LoVo (cell line): ENCODE results near the gene CYP2C9.

Experiments used
- DNase-seq: peaks from one replicate; pipeline ENCODE4 v3.0.0-alpha.2; 2016; ENCODE audit warnings: low spot score

CYP2C9 gene

DNA sequence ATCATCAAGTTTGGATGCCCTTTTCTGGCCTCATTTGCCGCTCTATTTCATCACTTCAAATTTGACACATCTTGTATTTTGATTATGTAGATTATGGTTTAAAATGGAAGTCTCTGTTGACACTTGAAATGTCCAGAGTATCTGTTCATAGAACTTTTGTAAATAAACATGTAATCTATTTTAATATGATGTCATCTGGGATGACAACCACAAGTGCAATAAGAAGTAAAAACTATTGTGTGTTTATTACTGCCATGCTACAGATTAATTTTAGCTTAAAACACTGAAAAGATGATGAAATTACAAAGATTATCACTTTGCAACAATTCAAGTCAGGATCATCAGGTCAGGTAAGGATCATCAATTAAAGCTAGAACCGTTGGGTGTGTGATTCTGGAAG is 100.8 kb downstream of the CYP2C9 start:
- DNase-seq, result no peak
